Rectal smooth muscle tissue (tissue), 1 donor: Measurements from ENCODE around the gene OR1L6.

Experiments
- H3K27ac ChIP-seq: one replicate; pipeline ENCODE4 v1.7.0; 2013; ENCODE audit warnings: low read depth, low read length, inconsistent platforms
- H3K27me3 ChIP-seq: one replicate; pipeline ENCODE4 v1.7.0; 2013; ENCODE audit warnings: low read length; ENCODE audit not compliant: control insufficient read depth, insufficient read depth
- H3K36me3 ChIP-seq: one replicate; pipeline ENCODE4 v1.7.0; 2013; ENCODE audit warnings: low read length; ENCODE audit not compliant: control insufficient read depth, insufficient read depth
- H3K4me1 ChIP-seq: one replicate; pipeline ENCODE4 v1.7.0; 2013; ENCODE audit warnings: low read length; ENCODE audit not compliant: control insufficient read depth, insufficient read depth
- H3K4me3 ChIP-seq: one replicate; pipeline ENCODE4 v1.7.0; 2013; ENCODE audit warnings: low read length
- H3K9ac ChIP-seq: one replicate; pipeline ENCODE4 v1.7.0; 2013; ENCODE audit warnings: low read length

OR1L6 gene

GRCh38 chr9:122786338-122786737 lies 44.2 kb downstream of the OR1L6 start:
- Histone ChIP-seq H3K27me3 (no peaks in the 10 kb centered on the region), H3K36me3 (no peaks in the 10 kb centered on the region), H3K9ac (no peak overlapping the region)

GRCh38 chr9:122788831-122789230 lies 46.7 kb downstream of the OR1L6 start, which contains the start of gene OR5C1:
Gene OR5C1, plus strand, starts transcription at chr9:122788933. Its CDS starts 0 bp downstream, at chr9:122788933.
- no peaks in the 10 kb centered on the region for H3K4me1 ChIP-seq
- H3K36me3 ChIP-seq, result no peaks in the 10 kb centered on the region
- no peak within 1 kb of the TSS for H3K9ac ChIP-seq
- no peak within 1 kb of the TSS for H3K4me3 ChIP-seq
- H3K27ac ChIP-seq, result no peak within 1 kb of the TSS
- no peaks in the 10 kb centered on the region for H3K27me3 ChIP-seq

More at GRCh38 chr9:122786338-122786737, 44.2 kb downstream of the OR1L6 start:
- H3K27ac ChIP-seq, result no peak overlapping the region
- H3K4me3 ChIP-seq, result no peak overlapping the region
- no peaks in the 10 kb centered on the region for H3K4me1 ChIP-seq

- H3K9ac ChIP-seq, result no peak overlapping the region
- no peaks in the 10 kb centered on the region for H3K36me3 ChIP-seq
- no peaks in the 10 kb centered on the region for H3K27me3 ChIP-seq
- H3K4me3 ChIP-seq, result no peak overlapping the region
- H3K4me1 ChIP-seq, result no peaks in the 10 kb centered on the region
- no peak overlapping the region for H3K27ac ChIP-seq
These were observed 47.3 kb downstream of the OR1L6 start for GRCh38 chr9:122789256-122790046.

GRCh38 chr9:122791872-122792669 lies 50.0 kb downstream of the OR1L6 start:
- H3K36me3 ChIP-seq, result no peaks in the 10 kb centered on the region
- no peak overlapping the region for H3K9ac ChIP-seq
- H3K4me1 ChIP-seq, result no peaks in the 10 kb centered on the region
- no peaks in the 10 kb centered on the region for H3K27me3 ChIP-seq
- no peak overlapping the region for H3K27ac ChIP-seq
- no peak overlapping the region for H3K4me3 ChIP-seq

- Histone ChIP-seq H3K27ac (no peak overlapping the region), H3K9ac (no peak overlapping the region), H3K4me1 (no peaks in the 10 kb centered on the region), H3K4me3 (no peak overlapping the region), H3K36me3 (no peaks in the 10 kb centered on the region), H3K27me3 (no peaks in the 10 kb centered on the region)
These were observed 55.4 kb downstream of the OR1L6 start for GRCh38 chr9:122797316-122798063.
